Esophagus muscularis mucosa (tissue), 3 donors: Measurements from ENCODE around the gene PTH.

Experiments
- CTCF ChIP-seq, 3 experiments: fragments of 200-600 bp in 2 of 3; fragments of 450-650 bp in 1 of 3; sonication (generic) in 2 of 3; IDR thresholded peaks; one replicate each; pipeline ENCODE4 v1.5.1; 2017 to 2019; ENCODE audit warnings: antibody characterized with exemption in 3 of 3, mild to moderate bottlenecking in 2 of 3, moderate library complexity in 1 of 3
- POLR2A ChIP-seq: fragments of 450-650 bp; IDR thresholded peaks from one replicate; pipeline ENCODE4 v1.6.1; 2017; ENCODE audit warnings: antibody characterized with exemption, moderate library complexity, mild to moderate bottlenecking, low read depth

- TF ChIP-seq CTCF (IDR thresholded peaks at IDR 0.05) (no peak), POLR2A (no peak)
Measured at GRCh38 chr11:13494051-13494450, 1.7 kb downstream of the PTH start.
